Neural progenitor cell (in vitro differentiated cells): ENCODE measurements around the gene CTSO. TPM values are rescaled to one million over a fixed set of nuclear protein-coding genes. Genes with fewer than 3 reads are reported as not detected.
"Not testable (repeated sequence)": the region's sequence is repeated elsewhere in the genome, so short reads cannot be mapped to it uniquely, and the experiment has no call there.

Experiments
- DNase-seq: peaks from one replicate; pipeline ENCODE4 v3.0.0-alpha.2; 2016; ENCODE audit warnings: low spot score
- H2AFZ ChIP-seq: fragments of 200-600 bp; sonication (generic); replicated peaks from 2 replicates; pipeline ENCODE4 v1.6.1; 2016; ENCODE audit warnings: antibody characterized with exemption
- H3F3A ChIP-seq: fragments of 200-600 bp; sonication (generic); 2 replicates; pipeline ENCODE4 v1.6.1; 2016; ENCODE audit warnings: antibody characterized with exemption, low read depth
- H3K27ac ChIP-seq: fragments of 200-600 bp; sonication (generic); 2 replicates; pipeline ENCODE4 v1.5.1; 2016; ENCODE audit warnings: mild to moderate bottlenecking
- H3K27me3 ChIP-seq: fragments of 200-600 bp; sonication (generic); 2 replicates; pipeline ENCODE4 v1.6.1; 2016; ENCODE audit warnings: mild to moderate bottlenecking, moderate library complexity
- H3K36me3 ChIP-seq: fragments of 200-600 bp; sonication (generic); 2 replicates; pipeline ENCODE4 v1.5.1; 2016
- H3K4me1 ChIP-seq: fragments of 200-600 bp; sonication (generic); 2 replicates; pipeline ENCODE4 v1.6.1; 2016; ENCODE audit warnings: mixed run types
- H3K4me2 ChIP-seq: fragments of 200-600 bp; sonication (generic); 2 replicates; pipeline ENCODE4 v1.6.1; 2016
- H3K4me3 ChIP-seq: fragments of 200-600 bp; sonication (generic); 2 replicates; pipeline ENCODE4 v1.5.1; 2016
- H3K79me2 ChIP-seq: fragments of 200-600 bp; sonication (generic); 2 replicates; pipeline ENCODE4 v1.6.1; 2016; ENCODE audit warnings: low read depth
- H3K9ac ChIP-seq: fragments of 200-600 bp; sonication (generic); 2 replicates; pipeline ENCODE4 v1.6.1; 2016
- H3K9me3 ChIP-seq: fragments of 200-600 bp; sonication (generic); 2 replicates; pipeline ENCODE4 v1.5.1; 2016; ENCODE audit warnings: low read depth
- H4K20me1 ChIP-seq: fragments of 200-600 bp; sonication (generic); 2 replicates; pipeline ENCODE4 v1.6.1; 2016; ENCODE audit warnings: low read depth
- H3K27ac Mint-ChIP-seq: 3 replicates; pipeline ENCODE4 v1.8.0; 2021; ENCODE audit warnings: mixed read lengths
- H3K27me3 Mint-ChIP-seq: 2 replicates; pipeline ENCODE4 v1.8.0; 2022; ENCODE audit warnings: low read depth, mild to moderate bottlenecking, inconsistent platforms, moderate library complexity, mixed read lengths; ENCODE audit not compliant: insufficient read depth
- H3K36me3 Mint-ChIP-seq: 3 replicates; pipeline ENCODE4 v1.8.0; 2021; ENCODE audit warnings: mixed read lengths
- H3K4me1 Mint-ChIP-seq: 3 replicates; pipeline ENCODE4 v1.8.0; 2021; ENCODE audit warnings: mixed read lengths
- H3K4me3 Mint-ChIP-seq: 3 replicates; pipeline ENCODE4 v1.8.0; 2021; ENCODE audit warnings: mild to moderate bottlenecking, moderate library complexity, mixed read lengths
- H3K9me3 Mint-ChIP-seq: 3 replicates; pipeline ENCODE4 v1.8.0; 2020; ENCODE audit warnings: mixed read lengths
- CTCF ChIP-seq: fragments of 200-600 bp; sonication (generic); IDR thresholded peaks from 2 replicates; pipeline ENCODE4 v1.5.1; 2017; ENCODE audit warnings: antibody characterized with exemption, mild to moderate bottlenecking
- EZH2 ChIP-seq: fragments of 200-600 bp; sonication (generic); IDR thresholded peaks from 2 replicates; pipeline ENCODE4 v1.6.1; 2017; ENCODE audit warnings: antibody characterized with exemption, mild to moderate bottlenecking, moderate library complexity
- EZH2phosphoT487 ChIP-seq: fragments of 200-600 bp; sonication (generic); IDR thresholded peaks from 2 replicates; pipeline ENCODE4 v1.6.1; 2017; ENCODE audit warnings: antibody characterized with exemption
- total RNA-seq: library from RNA; depleted of rRNA; stranded (reverse); fragments of >200 nt; gene quantifications from 2 replicates; pipeline ENCODE4 v1.2.3, GENCODE V29; 2015; ENCODE audit warnings: low replicate concordance

Gene CTSO
- total RNA-seq, 1 donor from 2014 or later: 3.2 TPM

GRCh38 chr4:155901013-155901412 is 52.7 kb downstream of the CTSO start:
- H3K27me3 ChIP-seq: no peaks in the 10 kb centered on the region
- H3K4me3 ChIP-seq: no peak overlapping the region
- no peaks in the 10 kb centered on the region for H3K27me3 Mint-ChIP-seq
- TF ChIP-seq CTCF: no peak
- no peak for TF ChIP-seq EZH2phosphoT487
- TF ChIP-seq EZH2: no peak
- no peaks in the 10 kb centered on the region for H3K4me1 ChIP-seq
- H3K4me2 ChIP-seq: no peak overlapping the region
- no peak for DNase-seq
- no peaks in the 10 kb centered on the region for H3K9me3 ChIP-seq
- no peaks in the 10 kb centered on the region for H3K36me3 Mint-ChIP-seq
- no peaks in the 10 kb centered on the region for H3F3A ChIP-seq
- no peak overlapping the region for H3K27ac Mint-ChIP-seq
- H2AFZ ChIP-seq: no peak overlapping the region
- no peak overlapping the region for H3K9ac ChIP-seq
- H3K4me3 Mint-ChIP-seq: no peak overlapping the region
- H3K79me2 ChIP-seq: no peaks in the 10 kb centered on the region
- H3K27ac ChIP-seq: no peak overlapping the region
- H3K4me1 Mint-ChIP-seq: peaks cover 10% of the 10 kb centered on the region
- H3K9me3 Mint-ChIP-seq: peaks cover 9% of the 10 kb centered on the region
- no peaks in the 10 kb centered on the region for H3K36me3 ChIP-seq
- no peaks in the 10 kb centered on the region for H4K20me1 ChIP-seq

GRCh38 chr4:155900381-155900780 is 53.3 kb downstream of the CTSO start:
- H3K27ac ChIP-seq: no peak overlapping the region
- H3K4me1 ChIP-seq: no peaks in the 10 kb centered on the region
- no peak overlapping the region for H3K9ac ChIP-seq
- no peak overlapping the region for H2AFZ ChIP-seq
- Mint-ChIP-seq H3K4me1 (peaks cover 10% of the 10 kb centered on the region), H3K27ac (no peak overlapping the region), H3K4me3 (no peak overlapping the region), H3K9me3 (peaks cover 9% of the 10 kb centered on the region), H3K36me3 (no peaks in the 10 kb centered on the region), H3K27me3 (peaks cover under 1% of the 10 kb centered on the region)
- H3K36me3 ChIP-seq: no peaks in the 10 kb centered on the region
- H3K79me2 ChIP-seq: no peaks in the 10 kb centered on the region
- H3K4me3 ChIP-seq: no peak overlapping the region
- no peaks in the 10 kb centered on the region for H3K9me3 ChIP-seq
- DNase-seq: no peak
- no peak for TF ChIP-seq CTCF
- TF ChIP-seq EZH2: no peak
- no peak for TF ChIP-seq EZH2phosphoT487
- no peaks in the 10 kb centered on the region for H3K27me3 ChIP-seq
- H4K20me1 ChIP-seq: no peaks in the 10 kb centered on the region
- no peak overlapping the region for H3K4me2 ChIP-seq
- no peaks in the 10 kb centered on the region for H3F3A ChIP-seq

- Histone ChIP-seq H3K4me2 (no peak overlapping the region), H4K20me1 (no peaks in the 10 kb centered on the region), H3K36me3 (no peaks in the 10 kb centered on the region), H3K4me1 (no peaks in the 10 kb centered on the region), H3K9ac (no peak overlapping the region), H2AFZ (peak overlapping the region; percentile 43), H3K9me3 (no peaks in the 10 kb centered on the region), H3K27ac (no peak overlapping the region), H3K79me2 (no peaks in the 10 kb centered on the region), H3K4me3 (no peak overlapping the region), H3K27me3 (no peaks in the 10 kb centered on the region), H3F3A (no peaks in the 10 kb centered on the region)
- H3K36me3 Mint-ChIP-seq: no peaks in the 10 kb centered on the region
- DNase-seq: no peak
- H3K27me3 Mint-ChIP-seq: peaks cover 2% of the 10 kb centered on the region
- no peak overlapping the region for H3K27ac Mint-ChIP-seq
- no peak overlapping the region for H3K4me3 Mint-ChIP-seq
- H3K4me1 Mint-ChIP-seq: peaks cover 10% of the 10 kb centered on the region
- TF ChIP-seq EZH2phosphoT487: no peak
- TF ChIP-seq EZH2: no peak
- no peak for TF ChIP-seq CTCF
- peaks cover 9% of the 10 kb centered on the region for H3K9me3 Mint-ChIP-seq
Observed at GRCh38 chr4:155899891-155900290, 53.8 kb downstream of the CTSO start.

- not testable (repeated sequence) for H3K27me3 Mint-ChIP-seq, DNase-seq, H3K9ac ChIP-seq, H3K4me3 Mint-ChIP-seq, H2AFZ ChIP-seq, H3K36me3 ChIP-seq, H3K27me3 ChIP-seq, H3K4me3 ChIP-seq, H3K36me3 Mint-ChIP-seq, H3K4me1 ChIP-seq, H3K4me2 ChIP-seq, H4K20me1 ChIP-seq, H3K27ac ChIP-seq, H3K79me2 ChIP-seq, H3K27ac Mint-ChIP-seq, H3F3A ChIP-seq, H3K4me1 Mint-ChIP-seq, H3K9me3 Mint-ChIP-seq, H3K9me3 ChIP-seq
Observed at GRCh38 chr4:155898371-155898770, 55.3 kb downstream of the CTSO start.
